PFSK-1 (cell line): Measurements from ENCODE around the gene ALPK3.

Experiments
- POLR2AphosphoS5 ChIP-seq: IDR thresholded peaks from 2 replicates; pipeline ENCODE4 v1.6.1; 2012; ENCODE audit warnings: low read depth, mild to moderate bottlenecking, control low read depth, low read length, moderate library complexity
- REST ChIP-seq, 2 experiments: IDR thresholded peaks; 2 replicates each; pipeline versions ENCODE4 v1.6.1 to v1.8.0; 2011 to 2012; ENCODE audit warnings: low read depth in 2 of 2, low read length in 2 of 2, control low read depth in 1 of 2, inconsistent platforms in 1 of 2, mild to moderate bottlenecking in 1 of 2, moderate library complexity in 1 of 2; ENCODE audit not compliant: insufficient read depth in 1 of 2
- TAF1 ChIP-seq: IDR thresholded peaks from 2 replicates; pipeline ENCODE4 v1.6.1; 2012; ENCODE audit warnings: low read length, control low read depth, borderline replicate concordance; ENCODE audit not compliant: insufficient read depth

- no peak for TF ChIP-seq POLR2AphosphoS5
- TF ChIP-seq TAF1: no peak
- TF ChIP-seq REST (IDR thresholded peaks at IDR 0.05; ENCODE audit: insufficient read depth in 1 of 2, low read depth in 2 of 2, low read length in 2 of 2): no peak
Measured at GRCh38 chr15:84816694-84817465, at the start of gene ALPK3.
